HepG2 (cell line): ENCODE results near the gene ASCL3. TPM values are rescaled to one million over a fixed set of nuclear protein-coding genes. Genes with fewer than 3 reads are reported as not detected.

Source experiments
- ATAC-seq: fragments of 200-7000 bp; cut with Tn5 transposase; 3 replicates; pipeline ENCODE4 v1.9.1; 2020; ENCODE audit warnings: mild to moderate bottlenecking, moderate library complexity
- BruUV-seq: library from RNA; stranded (reverse); fragments of 400-500 nt; replicated peaks from 2 replicates; lab custom pipeline; 2021; lab: Mats Ljungman, UMichigan
- CTCF ChIA-PET: fragments of 300-600 bp; formaldehyde crosslinking; extraction: SDS; loops from one replicate; lab custom pipeline; 2021; ENCODE audit warnings: low total read pairs, inconsistent platforms, low intra/inter-chr PET ratio; lab: Yijun Ruan, JAX
- POLR2A ChIA-PET: fragments of 350-600 bp; sonication (Branson Sonifier 250); formaldehyde crosslinking; loops from one replicate; lab custom pipeline; 2020; ENCODE audit warnings: antibody characterized with exemption, inconsistent platforms; lab: Yijun Ruan, JAX
- DNase-seq: peaks from one replicate; pipeline ENCODE4 v3.0.0-alpha.2; 2015; ENCODE audit warnings: low spot score
- FAIRE-seq: peaks from 3 replicates; lab custom pipeline; 2011; peaks lifted over from hg19 to GRCh38; lab: Jason Lieb, UNC
- H2AFZ ChIP-seq: one replicate; pipeline ENCODE4 v1.6.1; 2011; ENCODE audit warnings: low read length, inconsistent platforms
- H3K27ac ChIP-seq: fragments of 300-600 bp; 3 replicates; pipeline ENCODE4 v1.8.0; 2011; ENCODE audit warnings: mixed run types, mild to moderate bottlenecking, mixed read lengths, low read length, inconsistent platforms; ENCODE audit not compliant: insufficient read depth; ENCODE audit errors: extremely low read length
- H3K27me3 ChIP-seq, 2 experiments: fragments of 200-600 bp in 1 of 2; 2 replicates in 1 of 2; 3 replicates in 1 of 2; pipeline versions ENCODE4 v1.6.0 to v1.8.0; 2011; ENCODE audit warnings: low read length in 2 of 2, mild to moderate bottlenecking in 2 of 2, moderate library complexity in 2 of 2, inconsistent platforms in 1 of 2; ENCODE audit not compliant: insufficient read depth in 2 of 2, control insufficient read depth in 1 of 2
- H3K36me3 ChIP-seq, 2 experiments: fragments of 200-600 bp in 1 of 2; replicated peaks in 1 of 2; 2 replicates in 1 of 2; 3 replicates in 1 of 2; pipeline versions ENCODE4 v1.5.1 to v1.8.0; 2011; ENCODE audit warnings: low read length in 2 of 2, inconsistent platforms in 1 of 2; ENCODE audit not compliant: insufficient read depth in 2 of 2, control insufficient read depth in 1 of 2
- H3K4me1 ChIP-seq: 2 replicates; pipeline ENCODE4 v1.5.1; 2012; ENCODE audit warnings: low read length, inconsistent platforms; ENCODE audit not compliant: insufficient read depth
- H3K4me2 ChIP-seq: 2 replicates; pipeline ENCODE4 v1.6.0; 2011; ENCODE audit warnings: low read depth, low read length, inconsistent platforms
- H3K4me3 ChIP-seq, 3 experiments: fragments of 200-600 bp in 1 of 3; sonication (generic), shearing (Covaris generic) in 1 of 3; replicated peaks in 1 of 3; 2 replicates each; pipeline ENCODE4 v1.5.1; 2011 to 2016; ENCODE audit warnings: low read length in 3 of 3, inconsistent platforms in 2 of 3, low read depth in 2 of 3, mild to moderate bottlenecking in 2 of 3, control low read depth in 1 of 3, mixed read lengths in 1 of 3; ENCODE audit not compliant: insufficient read depth in 1 of 3
- H3K79me2 ChIP-seq: one replicate; pipeline ENCODE4 v1.6.1; 2011; ENCODE audit warnings: low read length, inconsistent platforms; ENCODE audit not compliant: insufficient read depth
- H3K9ac ChIP-seq: 2 replicates; pipeline ENCODE4 v1.6.0; 2011; ENCODE audit warnings: mild to moderate bottlenecking, low read depth, low read length, inconsistent platforms; ENCODE audit not compliant: insufficient read depth
- H3K9me3 ChIP-seq: 2 replicates; pipeline ENCODE4 v1.5.1; 2012; ENCODE audit warnings: mild to moderate bottlenecking, low read length
- H4K20me1 ChIP-seq: 2 replicates; pipeline ENCODE4 v1.6.0; 2011; ENCODE audit warnings: inconsistent platforms, mild to moderate bottlenecking, low read length, moderate library complexity; ENCODE audit not compliant: insufficient read depth
- AHDC1 ChIP-seq: sonication (generic); formaldehyde crosslinking; IDR thresholded peaks from 2 replicates; pipeline ENCODE4 v1.5.1; 2020; ENCODE audit warnings: mild to moderate bottlenecking, missing genetic modification reagents, borderline replicate concordance
- ARNT2 ChIP-seq: sonication (generic); formaldehyde crosslinking; IDR thresholded peaks from 2 replicates; pipeline ENCODE4 v1.8.0; 2022; ENCODE audit warnings: mild to moderate bottlenecking, low read depth, missing genetic modification reagents, moderate library complexity
- KLF16 ChIP-seq, 2 experiments: sonication (generic) in 1 of 2; formaldehyde crosslinking in 1 of 2; IDR thresholded peaks; 2 replicates each; pipeline versions ENCODE4 v1.6.1 to v1.8.0; 2016 to 2023; ENCODE audit warnings: missing genetic modification reagents in 2 of 2, missing compliant biosample characterization in 1 of 2
- MAFF ChIP-seq: IDR thresholded peaks from 2 replicates; pipeline ENCODE4 v1.6.1; 2011; ENCODE audit warnings: low read depth, low read length, improper control_type of control experiment
- NR2F2 ChIP-seq: IDR thresholded peaks from 2 replicates; pipeline ENCODE4 v1.6.1; 2012; ENCODE audit warnings: low read depth, inconsistent platforms, borderline replicate concordance
- SALL2 ChIP-seq: sonication (generic); formaldehyde crosslinking; IDR thresholded peaks from 2 replicates; pipeline ENCODE4 v1.8.1; 2023; ENCODE audit warnings: mild to moderate bottlenecking, missing genetic modification reagents, inconsistent platforms
- ZNF224 ChIP-seq: sonication (generic); formaldehyde crosslinking; IDR thresholded peaks from 2 replicates; pipeline ENCODE4 v1.5.0; 2020; ENCODE audit warnings: mild to moderate bottlenecking, missing genetic modification reagents
- ZNF34 ChIP-seq: sonication (generic); formaldehyde crosslinking; IDR thresholded peaks from 2 replicates; pipeline ENCODE4 v1.4.0; 2020; ENCODE audit warnings: mild to moderate bottlenecking, missing genetic modification reagents, borderline replicate concordance
- ZNF7 ChIP-seq: IDR thresholded peaks from 2 replicates; pipeline ENCODE4 v1.6.1; 2016; ENCODE audit warnings: missing biosample characterization, missing genetic modification reagents
- ZNF773 ChIP-seq: sonication (generic); formaldehyde crosslinking; IDR thresholded peaks from 2 replicates; pipeline ENCODE4 v1.4.0; 2020; ENCODE audit warnings: missing genetic modification reagents, borderline replicate concordance
- WGBS: methylation state at CpG from one replicate; pipeline ENCODE4 v1.1.6; 2017; ENCODE audit warnings: low lambda C conversion rate; 5-methylcytosine and 5-hydroxymethylcytosine counted together
- in situ Hi-C: cut with HindIII; loops from 2 replicates; pipeline ENCODE4 v1.10.0; 2017; ENCODE audit warnings: low pct_unique_long_range_greater_than_20kb; ENCODE audit not compliant: extremely low pct_ligation_motif_present
- intact Hi-C: fragments of 100-400 bp; cut with micrococcal nuclease; formaldehyde crosslinking; loops from one replicate; pipeline ENCODE4 v1.10.0; 2022; ENCODE audit not compliant: unreplicated experiment
- polyA plus RNA-seq, 8 experiments: library from polyadenylated mRNA; depleted of rRNA in 3 of 8; stranded (reverse) in 7 of 8; unstranded in 1 of 8; fragments of >200 nt; fragmentation: Illumina TruSeq in 4 of 8; extraction: Trizol in 4 of 8; gene quantifications; 2 replicates each; pipeline versions ENCODE4 v1.2.1 to v1.2.3, GENCODE V29; 2011 to 2016; ENCODE audit warnings: low read depth in 4 of 8, missing spikeins in 1 of 8, mixed read lengths in 1 of 8; ENCODE audit not compliant: insufficient read depth in 1 of 8
- total RNA-seq, 5 experiments: library from RNA; depleted of rRNA; stranded (reverse); fragments of >200 nt; fragmentation: Illumina TruSeq; extraction: Trizol; gene quantifications; 2 replicates each; pipeline ENCODE4 v1.2.3, GENCODE V29; 2016; ENCODE audit warnings: low read depth in 1 of 5
- TF ChIP-seq, protein P1 (sequence below): sonication (generic); formaldehyde crosslinking; IDR thresholded peaks from 2 replicates; pipeline ENCODE4 v1.4.0; 2020; ENCODE audit warnings: missing genetic modification reagents
- TF ChIP-seq, protein P2 (sequence below): sonication (generic); formaldehyde crosslinking; IDR thresholded peaks from 2 replicates; pipeline ENCODE4 v1.5.1; 2020; ENCODE audit warnings: missing genetic modification reagents, mild to moderate bottlenecking, borderline replicate concordance

ASCL3 gene
- total and polyA plus RNA-seq, 2 of the 13 experiments (the other 11 are each of a cell fraction or from before 2014, with no cell fraction given) = not detected

DNA sequence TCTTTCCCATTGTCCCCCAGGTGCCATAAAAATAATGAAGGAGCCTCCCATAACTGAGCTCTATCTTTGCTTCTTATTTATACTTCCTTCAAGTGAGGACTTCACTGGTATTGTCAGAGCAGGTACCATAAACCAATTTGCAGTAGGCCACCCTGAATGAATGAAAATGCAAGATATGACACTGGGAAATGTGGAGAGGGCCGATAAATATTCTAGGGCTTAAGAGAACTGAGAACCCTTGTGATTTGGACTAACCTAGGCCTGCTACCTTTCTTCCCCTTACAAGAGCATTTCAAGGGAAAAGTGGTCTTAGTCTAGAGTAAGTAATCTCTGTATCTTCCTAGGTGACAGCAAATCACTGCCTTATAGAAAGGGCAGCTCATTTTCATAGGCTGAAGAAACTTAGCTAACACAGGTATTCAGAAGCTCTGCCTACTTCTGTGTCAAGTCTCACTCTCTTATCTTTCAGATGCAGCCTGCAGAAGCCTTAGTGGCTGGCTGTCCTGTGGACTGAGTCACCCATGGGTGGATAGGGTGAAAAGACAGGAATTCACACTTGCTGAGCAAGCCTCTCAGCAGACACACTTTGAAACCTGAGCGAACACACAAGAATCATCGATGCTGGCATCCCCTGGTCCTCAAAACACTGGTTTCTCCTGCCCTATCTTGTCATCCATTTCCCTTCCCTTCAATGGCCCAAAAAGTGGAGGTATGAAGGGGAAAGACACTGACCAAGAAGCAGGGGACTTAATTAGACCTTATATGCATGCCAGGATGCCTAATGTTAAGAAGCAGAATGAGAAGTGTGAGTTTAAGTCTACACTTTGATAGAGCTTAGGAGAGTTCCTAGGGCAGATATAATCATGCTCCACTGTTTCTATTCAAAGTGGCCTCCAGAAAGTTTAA is 45.8 kb upstream of the ASCL3 start:
- in situ Hi-C loops (no loop called here), intact Hi-C loops (no loop called here)
- Histone ChIP-seq H3K4me3 (no peak overlapping the region), H3K9ac (no peak overlapping the region), H3K4me1 (peaks cover 16% of the 10 kb centered on the region), H2AFZ (no peak overlapping the region), H3K79me2 (no peaks in the 10 kb centered on the region), H3K27ac (no peak overlapping the region), H3K4me2 (no peak overlapping the region), H4K20me1 (no peaks in the 10 kb centered on the region), H3K9me3 (no peaks in the 10 kb centered on the region), H3K27me3 (peaks cover 0 to 17% of the 10 kb centered on the region in 2 experiments; a peak in 1 of 5 replicates), H3K36me3 (no peaks in the 10 kb centered on the region)
- ATAC-seq (no peak), DNase-seq (no peak), FAIRE-seq (no peak)
- BruUV-seq = no TSS peak
- 10% methylated on average over 3 of the region's 3 CpGs for WGBS
- CTCF ChIA-PET = no interaction called here
- POLR2A ChIA-PET = no interaction called here
- TF ChIP-seq NR2F2 (no peak), AHDC1 (CRISPR knock-in tag) (no peak), ZNF224 (no peak), ARNT2 (CRISPR knock-in tag) (no peak), MAFF (no peak), ZNF7 (CRISPR knock-in tag) (no peak), KLF16 (CRISPR knock-in tag; IDR thresholded peaks at IDR 0.05) (no peak), ZNF34 (CRISPR knock-in tag) (no peak), SALL2 (no peak), ZNF773 (CRISPR knock-in tag) (no peak)
- TF ChIP-seq, protein P1, sequence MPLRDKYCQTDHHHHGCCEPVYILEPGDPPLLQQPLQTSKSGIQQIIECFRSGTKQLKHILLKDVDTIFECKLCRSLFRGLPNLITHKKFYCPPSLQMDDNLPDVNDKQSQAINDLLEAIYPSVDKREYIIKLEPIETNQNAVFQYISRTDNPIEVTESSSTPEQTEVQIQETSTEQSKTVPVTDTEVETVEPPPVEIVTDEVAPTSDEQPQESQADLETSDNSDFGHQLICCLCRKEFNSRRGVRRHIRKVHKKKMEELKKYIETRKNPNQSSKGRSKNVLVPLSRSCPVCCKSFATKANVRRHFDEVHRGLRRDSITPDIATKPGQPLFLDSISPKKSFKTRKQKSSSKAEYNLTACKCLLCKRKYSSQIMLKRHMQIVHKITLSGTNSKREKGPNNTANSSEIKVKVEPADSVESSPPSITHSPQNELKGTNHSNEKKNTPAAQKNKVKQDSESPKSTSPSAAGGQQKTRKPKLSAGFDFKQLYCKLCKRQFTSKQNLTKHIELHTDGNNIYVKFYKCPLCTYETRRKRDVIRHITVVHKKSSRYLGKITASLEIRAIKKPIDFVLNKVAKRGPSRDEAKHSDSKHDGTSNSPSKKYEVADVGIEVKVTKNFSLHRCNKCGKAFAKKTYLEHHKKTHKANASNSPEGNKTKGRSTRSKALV = no peak
- TF ChIP-seq, protein P2, sequence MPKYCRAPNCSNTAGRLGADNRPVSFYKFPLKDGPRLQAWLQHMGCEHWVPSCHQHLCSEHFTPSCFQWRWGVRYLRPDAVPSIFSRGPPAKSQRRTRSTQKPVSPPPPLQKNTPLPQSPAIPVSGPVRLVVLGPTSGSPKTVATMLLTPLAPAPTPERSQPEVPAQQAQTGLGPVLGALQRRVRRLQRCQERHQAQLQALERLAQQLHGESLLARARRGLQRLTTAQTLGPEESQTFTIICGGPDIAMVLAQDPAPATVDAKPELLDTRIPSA (CRISPR knock-in tag) = no peak
